ENCODE data around the gene TSPYL4.

TSPYL4 gene

DNA sequence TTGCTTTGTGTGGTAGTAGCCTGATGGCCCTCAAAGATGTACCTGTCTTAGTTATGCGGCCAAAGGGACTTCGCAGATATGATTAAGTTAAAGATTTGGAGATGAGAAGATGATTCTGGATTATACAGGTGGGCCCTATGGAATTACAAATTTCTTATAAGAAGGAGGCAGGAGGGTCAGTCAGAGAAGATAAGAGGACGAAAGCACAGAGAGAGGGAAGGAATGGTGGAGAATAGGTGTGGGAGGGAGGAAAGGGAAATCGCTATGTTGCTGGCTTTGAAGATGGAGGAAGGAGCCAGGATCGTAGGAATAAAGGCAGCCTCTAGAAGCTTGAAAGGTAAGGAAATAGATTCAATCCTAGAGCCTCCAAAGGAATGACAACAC, 27.1 kb upstream of the TSPYL4 start:
- Histone ChIP-seq H3K9ac (ENCODE audit: low read depth, low read length) (0 out of 2 replicates have a peak overlapping the region, but pooled peaks have one; percentile 91), H3K9me3 (ENCODE audit: control insufficient read depth, insufficient read depth, low read length) (no peaks in the 10 kb centered on the region), H3K4me1 (ENCODE audit: insufficient read depth, low read length) (peaks cover 10% of the 10 kb centered on the region), H3K36me3 (ENCODE audit: insufficient read depth, low read length) (no peaks in the 10 kb centered on the region)

DNA sequence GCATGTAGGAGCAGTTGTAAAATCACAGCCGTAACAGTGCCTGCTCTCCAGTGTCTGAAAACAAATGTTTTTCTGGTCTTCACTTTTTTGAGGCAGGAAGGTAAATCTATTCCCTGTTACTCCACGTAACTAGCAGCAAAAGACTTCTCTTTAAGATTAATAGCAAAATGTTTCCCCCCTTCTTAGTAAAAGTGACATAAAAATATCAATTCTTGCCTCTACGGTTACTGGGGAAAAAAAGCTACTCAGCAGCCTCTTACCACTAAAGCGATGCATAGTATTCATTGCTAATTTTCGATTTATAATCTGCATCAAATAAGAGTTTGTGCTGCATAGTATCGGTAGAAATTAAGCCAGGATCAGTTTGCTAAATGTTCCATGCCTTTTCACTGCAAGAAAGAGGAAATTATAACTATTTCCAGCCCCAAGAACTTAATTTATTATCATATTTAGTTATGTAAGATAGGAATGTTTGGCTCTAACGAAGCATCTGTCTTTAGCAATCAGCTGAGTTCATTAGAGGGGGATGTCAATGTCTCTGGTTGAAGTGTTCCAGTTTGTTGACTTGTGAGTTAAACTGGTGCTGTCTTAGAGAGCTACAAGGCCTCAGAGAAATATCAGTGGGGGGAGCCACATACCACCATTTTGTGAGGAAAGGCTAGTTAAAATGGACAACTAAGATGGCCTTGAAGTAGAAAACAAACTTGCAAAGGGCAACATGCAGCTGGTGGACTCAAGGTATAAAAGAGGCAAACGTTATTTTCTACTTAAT, 26.5 kb upstream of the TSPYL4 start:
- peaks cover 10% of the 10 kb centered on the region for H3K4me1 ChIP-seq (ENCODE audit: insufficient read depth, low read length)
- H3K36me3 ChIP-seq (ENCODE audit: insufficient read depth, low read length) = no peaks in the 10 kb centered on the region
- H3K9me3 ChIP-seq (ENCODE audit: control insufficient read depth, insufficient read depth, low read length) = no peaks in the 10 kb centered on the region
- H3K9ac ChIP-seq (ENCODE audit: low read depth, low read length) = peak overlapping the region; percentile 91

DNA sequence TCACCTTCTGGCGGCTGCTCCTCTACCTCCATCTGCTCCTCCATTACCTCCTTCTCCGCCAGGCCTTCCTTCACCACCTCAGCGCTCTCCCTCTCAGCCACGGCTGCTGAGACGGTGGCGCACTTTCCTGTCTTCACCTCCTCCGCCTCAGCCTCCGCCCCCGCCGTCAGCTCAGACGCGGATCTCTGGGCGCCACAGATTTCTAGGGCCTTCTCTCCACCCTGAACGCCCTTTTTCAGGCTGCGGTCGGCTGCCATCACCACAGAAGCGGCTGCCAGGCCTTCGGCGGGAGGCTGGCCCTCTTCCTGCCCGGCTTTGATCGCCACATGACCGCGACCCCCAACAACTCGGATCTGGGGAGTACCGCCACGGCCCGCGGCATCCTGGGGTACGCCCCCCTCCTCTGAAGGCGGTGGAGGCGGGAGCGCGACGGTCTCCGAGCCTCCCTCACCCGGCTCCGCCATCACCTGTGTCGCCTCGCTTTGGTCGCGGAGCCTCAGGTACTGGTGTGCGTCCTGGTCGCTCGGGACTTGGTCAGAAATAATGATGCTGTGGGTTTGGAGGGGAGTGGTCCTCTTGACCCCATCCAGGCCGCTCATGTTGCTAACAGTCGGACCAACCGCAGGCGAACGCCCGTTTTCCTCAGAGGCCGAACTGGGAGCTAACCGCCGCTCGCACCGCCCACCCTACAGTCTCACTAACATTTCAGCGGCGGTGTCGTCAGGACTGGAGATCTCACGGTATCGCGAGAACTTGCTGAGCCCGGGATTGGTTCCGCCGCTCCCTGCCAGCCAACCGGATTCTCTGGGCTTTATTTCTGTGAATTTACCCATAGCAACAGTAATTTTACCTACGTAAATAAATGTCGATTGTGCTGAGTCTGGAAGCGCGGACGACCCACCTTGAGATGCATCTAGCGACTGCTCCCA, 25.6 kb upstream of the TSPYL4 start, which contains the start of gene TSPYL1:
Gene TSPYL1, minus strand, starts transcription at position 699 of the 929 bp plus-strand sequence. Its CDS starts 100 bp downstream, at position 599.
- Histone ChIP-seq H3K9ac (ENCODE audit: low read depth, low read length) (peak within 1 kb of the TSS; percentile 91), H3K4me1 (ENCODE audit: insufficient read depth, low read length) (peaks cover 10% of the 10 kb centered on the region), H3K36me3 (ENCODE audit: insufficient read depth, low read length) (no peaks in the 10 kb centered on the region), H3K9me3 (ENCODE audit: control insufficient read depth, insufficient read depth, low read length) (no peaks in the 10 kb centered on the region)

DNA sequence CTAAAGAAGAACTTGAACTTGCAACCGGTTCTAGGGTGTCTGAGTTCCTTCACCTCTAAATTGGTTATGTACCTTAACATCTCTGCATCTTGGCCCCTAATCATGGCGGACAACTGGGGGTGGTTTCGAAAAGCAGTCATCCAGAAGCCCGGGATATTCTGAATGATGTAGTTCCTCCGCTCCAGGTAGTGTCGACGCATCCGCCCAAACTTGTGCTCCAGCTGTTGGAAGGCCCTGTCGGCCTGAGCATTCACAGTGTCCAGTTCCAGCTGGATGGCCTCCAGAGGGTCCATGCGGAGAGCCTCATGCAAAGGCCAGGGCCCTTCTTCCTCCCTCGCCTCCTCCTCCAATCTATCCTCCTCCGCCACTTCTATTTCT, 25.0 kb upstream of the TSPYL4 start:
- Histone ChIP-seq H3K36me3 (ENCODE audit: insufficient read depth, low read length) (no peaks in the 10 kb centered on the region), H3K4me1 (ENCODE audit: insufficient read depth, low read length) (peaks cover 10% of the 10 kb centered on the region), H3K9me3 (ENCODE audit: control insufficient read depth, insufficient read depth, low read length) (no peaks in the 10 kb centered on the region), H3K9ac (ENCODE audit: low read depth, low read length) (peak overlapping the region; percentile 91)

DNA sequence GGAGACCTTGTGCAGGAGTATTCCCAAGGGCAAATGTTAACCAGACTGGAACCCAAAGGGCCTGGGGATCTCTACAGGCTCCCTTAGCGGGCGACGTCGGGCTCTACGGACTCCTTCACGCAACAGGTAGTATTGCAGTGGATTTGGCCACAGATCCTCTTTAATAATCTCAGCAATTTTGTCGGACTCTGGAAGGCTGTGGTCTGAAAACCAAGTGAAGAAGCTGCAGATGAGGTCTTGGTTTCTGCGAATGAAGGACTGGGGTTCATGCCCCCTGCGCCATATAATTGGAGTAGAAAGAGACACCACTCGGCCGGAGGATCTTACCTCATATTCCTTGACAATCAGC, 24.6 kb upstream of the TSPYL4 start:
- H3K9me3 ChIP-seq (ENCODE audit: control insufficient read depth, insufficient read depth, low read length) = no peaks in the 10 kb centered on the region
- no peaks in the 10 kb centered on the region for H3K36me3 ChIP-seq (ENCODE audit: insufficient read depth, low read length)
- peaks cover 10% of the 10 kb centered on the region for H3K4me1 ChIP-seq (ENCODE audit: insufficient read depth, low read length)
- peak overlapping the region; percentile 91; the same call in 1 of the 2 replicates for H3K9ac ChIP-seq (ENCODE audit: low read depth, low read length)

DNA sequence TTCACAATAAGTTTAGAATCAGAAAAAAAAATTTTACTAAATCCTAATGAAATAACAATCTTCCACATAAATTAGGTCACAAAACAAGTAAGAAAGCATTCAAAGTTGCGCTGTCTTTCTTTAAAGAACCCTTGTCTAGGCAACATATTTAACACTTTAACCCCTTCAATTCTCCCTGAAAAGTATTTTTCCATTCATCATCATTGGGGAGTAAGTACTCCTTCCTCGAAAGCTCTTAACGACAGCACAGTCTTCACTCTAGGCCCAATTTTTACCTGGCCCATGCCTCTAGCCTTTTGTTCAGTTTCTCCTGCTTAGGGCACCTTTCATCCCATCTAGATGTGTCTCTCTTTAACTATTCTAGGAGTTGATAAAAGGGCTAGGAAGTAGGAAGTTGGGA, 23.2 kb upstream of the TSPYL4 start:
- Histone ChIP-seq H3K36me3 (ENCODE audit: insufficient read depth, low read length) (no peaks in the 10 kb centered on the region), H3K9ac (ENCODE audit: low read depth, low read length) (peak overlapping the region; percentile 43), H3K4me1 (ENCODE audit: insufficient read depth, low read length) (peaks cover 14% of the 10 kb centered on the region)

DNA sequence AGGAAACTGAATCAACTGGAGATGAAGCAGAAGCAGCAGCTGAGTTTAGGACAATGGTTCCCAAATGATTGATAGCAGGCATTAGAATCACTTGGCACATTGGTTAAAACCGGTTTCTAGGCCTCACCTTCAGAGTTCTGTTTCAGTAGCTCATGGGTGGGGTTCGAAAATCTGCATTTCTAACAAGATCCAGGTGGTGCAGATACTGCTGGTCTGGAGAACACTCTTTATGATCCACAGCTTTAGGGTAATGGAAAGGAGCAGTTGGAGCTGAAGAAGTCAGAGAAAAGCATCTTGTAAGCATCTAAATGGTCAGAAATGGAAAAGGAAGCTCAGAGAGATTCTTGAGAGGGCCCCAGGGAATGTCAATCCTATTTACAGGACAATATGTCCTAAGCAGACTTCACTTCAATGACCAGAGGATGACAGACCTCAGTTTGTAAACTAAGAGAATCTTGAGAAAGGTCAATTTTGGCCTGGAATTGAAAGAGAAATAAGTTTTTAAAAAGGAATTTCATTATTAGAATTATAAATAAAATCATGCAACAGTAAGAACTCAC, 17.4 kb upstream of the TSPYL4 start:
- H3K9ac ChIP-seq (ENCODE audit: low read depth, low read length) = no peak overlapping the region
- H3K9me3 ChIP-seq (ENCODE audit: control insufficient read depth, insufficient read depth, low read length) = no peaks in the 10 kb centered on the region
- H3K4me1 ChIP-seq (ENCODE audit: insufficient read depth, low read length) = peaks cover 18% of the 10 kb centered on the region; the same call in 1 of the 2 replicates
- H3K36me3 ChIP-seq (ENCODE audit: insufficient read depth, low read length) = no peaks in the 10 kb centered on the region

More for the DNA sequence above, 23.2 kb upstream of the TSPYL4 start:
- no peaks in the 10 kb centered on the region for H3K9me3 ChIP-seq (ENCODE audit: control insufficient read depth, insufficient read depth, low read length)

DNA sequence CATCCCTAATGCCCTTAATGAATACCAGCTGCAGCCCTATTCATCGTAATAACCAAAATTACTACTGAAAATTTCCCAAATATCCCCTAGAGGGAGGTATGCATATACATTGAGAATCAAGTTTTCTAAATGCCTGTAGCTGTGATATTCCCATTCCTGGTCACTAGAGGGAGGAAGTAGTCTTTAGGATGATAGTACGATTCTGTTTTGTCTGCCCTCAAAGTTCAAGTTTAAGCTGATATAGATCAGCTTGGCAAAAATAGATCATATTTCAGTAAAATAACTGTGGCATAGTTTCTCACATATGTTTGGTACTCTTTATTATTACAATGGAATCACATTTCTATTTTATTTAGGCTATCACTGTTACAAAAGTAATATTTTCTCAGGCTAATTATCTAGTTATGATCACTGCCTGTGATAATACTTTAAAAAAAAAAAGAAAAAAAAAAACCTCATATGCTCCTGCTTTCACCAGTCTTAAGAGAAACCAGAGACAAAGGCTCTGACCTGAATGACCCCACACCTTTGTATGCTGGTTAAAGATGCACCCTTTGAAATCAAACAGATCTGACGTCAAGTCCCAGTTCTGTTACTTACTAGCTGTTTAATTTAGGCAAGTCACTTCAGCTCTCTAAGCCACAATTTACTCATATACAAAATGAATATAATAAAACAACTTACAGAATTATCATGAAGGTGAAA, 14.9 kb upstream of the TSPYL4 start:
- Histone ChIP-seq H3K4me1 (ENCODE audit: insufficient read depth, low read length) (peaks cover 18% of the 10 kb centered on the region; the same call in 1 of the 2 replicates), H3K9me3 (ENCODE audit: control insufficient read depth, insufficient read depth, low read length) (no peaks in the 10 kb centered on the region), H3K9ac (ENCODE audit: low read depth, low read length) (no peak overlapping the region), H3K36me3 (ENCODE audit: insufficient read depth, low read length) (no peaks in the 10 kb centered on the region)

DNA sequence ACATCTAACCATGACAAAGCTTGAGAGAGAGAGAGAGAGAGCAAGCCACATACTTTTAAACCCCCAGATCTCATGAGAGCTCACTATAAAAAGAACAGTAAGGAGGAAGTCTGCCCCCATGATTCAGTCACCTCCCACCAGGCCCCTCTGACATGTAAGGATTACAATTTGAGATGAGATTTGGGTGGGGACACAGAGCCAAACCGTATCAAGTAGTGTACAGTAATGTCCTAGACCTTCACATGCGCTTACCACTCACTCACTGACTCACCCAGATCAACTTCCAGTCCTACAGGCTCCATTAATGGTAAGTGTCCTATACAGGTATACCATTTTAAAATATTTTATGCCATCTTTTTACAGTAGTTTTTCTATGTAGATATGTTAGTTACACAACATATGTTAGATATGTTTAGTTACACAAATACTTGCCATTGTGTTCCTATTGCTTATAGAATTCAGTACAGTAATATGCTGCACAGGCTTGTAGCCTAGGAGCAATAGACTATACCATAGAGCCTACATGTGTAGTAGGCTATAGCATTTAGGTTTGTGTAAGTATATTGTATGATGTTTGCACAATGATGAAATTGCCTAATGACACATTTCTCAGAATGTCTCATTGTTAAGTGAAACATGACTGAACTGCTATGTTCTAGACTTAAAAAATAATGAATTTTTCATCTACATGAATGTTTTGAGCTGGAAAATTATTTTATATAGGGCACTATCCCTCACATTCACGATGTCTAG, 14.1 kb upstream of the TSPYL4 start:
- Histone ChIP-seq H3K36me3 (ENCODE audit: insufficient read depth, low read length) (no peaks in the 10 kb centered on the region), H3K9me3 (ENCODE audit: control insufficient read depth, insufficient read depth, low read length) (no peaks in the 10 kb centered on the region), H3K9ac (ENCODE audit: low read depth, low read length) (no peak overlapping the region), H3K4me1 (ENCODE audit: insufficient read depth, low read length) (peaks cover 18% of the 10 kb centered on the region; the same call in 1 of the 2 replicates)

DNA sequence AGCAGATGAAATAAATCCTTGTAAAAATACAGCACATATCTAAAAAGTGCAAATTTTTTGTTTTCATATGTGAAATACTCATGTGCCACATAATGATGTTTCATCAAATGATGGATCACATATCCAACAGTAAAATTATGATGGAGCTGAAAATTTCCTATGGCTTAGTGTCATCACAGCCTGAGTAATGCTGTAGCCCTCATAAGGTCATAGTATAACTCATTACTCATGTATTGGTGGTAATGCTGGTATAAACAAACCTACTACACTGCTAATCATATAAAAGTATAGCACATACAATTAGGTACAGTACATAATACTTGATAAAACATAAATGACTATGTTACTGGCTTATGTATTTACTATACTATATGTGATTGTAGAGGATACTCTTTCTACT, 12.9 kb upstream of the TSPYL4 start:
- H3K9me3 ChIP-seq (ENCODE audit: control insufficient read depth, insufficient read depth, low read length) = no peaks in the 10 kb centered on the region
- H3K9ac ChIP-seq (ENCODE audit: low read depth, low read length) = no peak overlapping the region
- no peaks in the 10 kb centered on the region for H3K36me3 ChIP-seq (ENCODE audit: insufficient read depth, low read length)
- H3K4me1 ChIP-seq (ENCODE audit: insufficient read depth, low read length) = peaks cover 11% of the 10 kb centered on the region; the same call in 1 of the 2 replicates

DNA sequence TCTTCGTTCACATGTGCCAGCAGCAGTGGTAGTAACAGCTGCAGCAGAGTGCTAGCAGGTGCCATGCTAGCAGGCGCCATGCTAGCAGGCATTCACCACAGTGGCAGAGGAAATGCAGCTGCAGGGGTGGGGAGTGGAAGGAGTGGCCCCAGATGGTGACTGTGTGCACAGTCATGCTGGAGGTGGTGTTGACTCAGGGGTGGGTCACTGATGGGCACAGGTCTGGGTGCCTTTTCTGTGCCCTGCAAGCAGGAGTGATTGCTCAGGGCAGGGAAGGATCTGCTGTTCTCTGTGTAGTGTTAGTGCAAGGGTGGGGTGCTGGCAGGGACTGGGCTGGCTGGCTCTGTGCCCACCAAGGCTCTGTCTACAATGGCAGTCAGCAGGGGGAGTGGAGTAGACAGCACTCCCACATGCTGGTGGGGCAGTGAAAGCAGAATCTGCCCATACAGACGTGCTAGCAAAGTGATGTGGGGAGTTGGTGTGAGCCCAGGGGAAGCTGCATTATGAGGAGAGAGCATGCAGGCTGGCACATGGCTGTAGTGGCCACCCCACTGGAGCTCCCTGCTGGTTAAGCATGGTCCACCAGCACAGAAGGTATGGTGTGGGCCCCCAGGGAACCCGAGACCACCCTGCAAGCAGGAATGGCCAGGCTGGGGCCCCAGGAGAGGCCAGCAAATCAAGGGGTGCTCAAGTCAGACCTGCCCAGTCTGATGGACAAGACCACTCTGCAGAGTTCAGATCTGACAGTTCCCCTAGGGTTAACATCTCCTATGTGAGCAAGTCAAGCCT, 11.4 kb upstream of the TSPYL4 start:
- Histone ChIP-seq H3K4me1 (ENCODE audit: insufficient read depth, low read length) (no peaks in the 10 kb centered on the region), H3K9ac (ENCODE audit: low read depth, low read length) (no peak overlapping the region), H3K9me3 (ENCODE audit: control insufficient read depth, insufficient read depth, low read length) (no peaks in the 10 kb centered on the region), H3K36me3 (ENCODE audit: insufficient read depth, low read length) (no peaks in the 10 kb centered on the region)

DNA sequence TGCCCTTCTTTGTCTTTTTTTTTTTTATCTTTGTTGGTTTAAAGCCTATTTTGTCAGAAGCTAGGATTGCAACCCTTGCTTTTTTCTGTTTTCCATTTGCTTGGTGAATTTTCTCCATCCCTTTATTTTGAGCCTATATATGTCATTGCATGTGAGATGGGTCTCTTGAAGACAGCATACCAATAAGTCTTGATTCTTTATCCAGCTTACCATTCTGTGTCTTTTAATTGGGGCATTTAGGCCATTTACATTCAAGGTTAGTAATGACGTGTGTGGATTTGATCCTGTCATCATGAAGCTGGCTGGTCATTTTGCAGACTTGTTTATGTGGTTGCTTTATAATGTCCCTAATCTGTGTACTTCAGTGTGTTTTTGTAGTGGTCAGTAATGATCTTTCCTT, 9.5 kb upstream of the TSPYL4 start:
- Histone ChIP-seq H3K4me1 (ENCODE audit: insufficient read depth, low read length) (no peaks in the 10 kb centered on the region), H3K9ac (ENCODE audit: low read depth, low read length) (no peak overlapping the region), H3K9me3 (ENCODE audit: control insufficient read depth, insufficient read depth, low read length) (no peaks in the 10 kb centered on the region), H3K36me3 (ENCODE audit: insufficient read depth, low read length) (no peaks in the 10 kb centered on the region)

DNA sequence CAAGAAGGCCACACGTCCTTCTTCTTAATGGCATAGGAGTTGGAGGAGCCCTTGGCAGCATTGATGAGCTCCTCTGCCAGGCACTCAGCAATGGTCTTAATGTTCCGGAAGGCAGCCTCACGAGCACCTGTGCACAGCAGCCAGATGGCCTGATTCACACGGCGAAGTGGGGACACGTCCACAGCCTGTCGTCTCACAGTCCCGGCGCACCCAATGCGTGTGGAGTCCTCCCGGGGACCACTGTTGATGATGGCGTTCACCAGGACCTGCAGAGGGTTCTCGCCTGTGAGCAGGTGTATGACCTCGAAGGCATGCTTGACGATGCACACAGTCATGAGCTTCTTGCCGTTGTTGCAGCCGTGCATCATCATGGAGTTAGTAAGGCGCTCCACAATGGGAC, 4.6 kb upstream of the TSPYL4 start:
- Histone ChIP-seq H3K36me3 (ENCODE audit: insufficient read depth, low read length) (no peaks in the 10 kb centered on the region), H3K4me1 (ENCODE audit: insufficient read depth, low read length) (no peaks in the 10 kb centered on the region; the same call in 1 of the 2 replicates), H3K9me3 (ENCODE audit: control insufficient read depth, insufficient read depth, low read length) (no peaks in the 10 kb centered on the region), H3K9ac (ENCODE audit: low read depth, low read length) (no peak overlapping the region)

Data from ES-I3 (cell line).